Activated CD8-positive, alpha-beta memory T cell treated with anti-CD3 and anti-CD28 coated beads, Interleukin-2, amount 50 U/mL, for 4 hours (primary cell): ENCODE measurements around the gene BEND3.
"Not testable (repeated sequence)": the region's sequence is repeated elsewhere in the genome, so short reads cannot be mapped to it uniquely, and the experiment has no call there.

Experiments used
- DNase-seq: peaks from one replicate; pipeline ENCODE4 v3.0.0-alpha.2; 2020

Gene BEND3

GRCh38 chr6:107120404-107120803 lies 5.1 kb upstream of the BEND3 start:
- no peak for DNase-seq

- DNase-seq: no peak
Measured at GRCh38 chr6:107118976-107119375, 3.7 kb upstream of the BEND3 start.

DNA sequence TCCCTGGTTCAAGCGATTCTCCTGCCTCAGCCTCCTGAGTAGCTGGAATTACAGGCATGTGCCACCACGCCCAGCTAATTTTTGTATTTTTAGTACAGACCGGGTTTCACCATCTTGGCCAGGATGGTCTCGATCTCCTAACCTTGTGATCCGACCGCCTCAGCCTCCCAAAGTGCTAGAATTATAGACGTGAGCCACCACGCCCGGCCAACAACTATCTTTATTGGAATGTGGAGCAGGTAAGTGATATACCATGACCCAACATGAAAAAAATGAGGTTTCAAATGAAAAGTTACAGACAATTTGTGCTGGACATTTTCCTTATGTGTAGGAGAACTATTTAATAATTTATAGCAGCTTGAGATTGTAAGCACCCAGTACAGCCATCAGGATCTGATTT lies 3.2 kb upstream of the BEND3 start:
- DNase-seq: not testable (repeated sequence)

- DNase-seq: no peak
Measured at GRCh38 chr6:107116931-107117330, 1.6 kb upstream of the BEND3 start.

- DNase-seq: no peak
Measured at GRCh38 chr6:107116328-107116892, 1.1 kb upstream of the BEND3 start.

DNA sequence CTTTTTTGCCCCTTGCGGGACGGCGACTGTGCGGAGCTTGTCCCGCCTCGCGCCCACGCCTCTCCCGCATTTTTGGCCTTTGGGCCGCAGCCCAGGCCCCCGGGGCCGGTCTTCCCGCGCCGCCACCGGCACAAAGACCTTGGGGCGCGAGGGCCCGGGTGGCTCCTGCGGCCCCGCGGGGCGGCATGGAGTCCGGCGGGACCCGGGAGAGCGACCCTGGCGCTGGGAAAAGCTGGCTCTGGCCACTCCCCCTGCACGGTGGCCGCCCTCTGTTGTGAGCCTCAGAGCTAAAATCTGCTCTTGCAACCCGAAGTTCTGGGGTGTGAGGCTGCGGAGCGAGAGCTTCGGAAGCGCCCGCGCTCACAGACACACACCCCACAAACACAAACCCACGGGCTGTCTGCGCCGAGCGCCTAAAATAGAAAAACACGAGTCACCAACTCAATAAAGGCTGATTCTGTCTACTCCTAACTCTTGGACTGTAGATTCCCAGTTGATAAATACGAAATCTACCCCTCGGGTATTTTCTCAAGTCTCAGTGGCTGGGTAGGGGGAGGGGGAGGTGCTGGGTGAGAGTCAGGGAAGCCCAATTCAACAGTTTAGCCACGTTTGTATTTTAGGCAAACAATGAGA lies 496 bp upstream of the BEND3 start:
- peak; percentile 40 for DNase-seq

DNA sequence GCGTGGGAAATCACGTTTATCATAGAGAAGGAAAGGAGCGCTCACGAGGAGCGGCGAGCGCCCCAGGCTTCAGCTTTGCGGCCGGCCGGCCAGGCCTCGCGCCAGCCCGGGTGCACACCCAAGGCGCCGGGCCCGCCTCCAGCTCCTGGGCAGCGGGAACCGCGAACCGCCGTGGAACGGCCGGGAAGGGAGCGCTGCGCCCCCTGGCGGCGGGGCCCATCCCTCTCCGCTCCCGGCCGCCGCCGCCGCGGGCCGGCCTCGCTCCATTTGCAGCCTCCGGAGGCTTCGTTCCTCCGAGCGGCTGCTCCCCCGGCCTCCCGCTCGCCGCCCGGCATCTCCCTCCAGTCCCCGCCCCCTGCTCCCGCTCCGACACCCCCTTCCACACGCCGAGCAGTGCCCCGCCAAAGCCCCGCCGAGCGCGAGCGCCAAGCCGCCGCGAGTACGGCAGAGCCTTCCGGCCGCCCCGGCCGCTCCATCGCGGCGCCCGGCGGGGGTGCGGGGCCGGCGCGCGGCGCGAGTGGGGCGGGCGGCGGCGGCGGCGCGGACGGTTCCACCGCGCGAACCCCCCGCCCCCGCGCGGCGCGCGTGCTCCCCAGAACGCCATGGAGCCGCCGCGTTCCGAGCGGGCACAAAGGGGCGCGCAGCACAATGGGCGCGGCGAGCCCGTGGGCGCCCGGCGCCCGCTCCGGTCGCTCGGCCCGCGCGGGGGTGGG lies 946 bp downstream of the BEND3 start:
- DNase-seq: peak; percentile 74

- DNase-seq: no peak
Measured at GRCh38 chr6:107110200-107110599, 5.1 kb downstream of the BEND3 start.

- DNase-seq: no peak
Measured at GRCh38 chr6:107108201-107108890, 7.0 kb downstream of the BEND3 start.

GRCh38 chr6:107107791-107108190 lies 7.5 kb downstream of the BEND3 start:
- DNase-seq: no peak

DNA sequence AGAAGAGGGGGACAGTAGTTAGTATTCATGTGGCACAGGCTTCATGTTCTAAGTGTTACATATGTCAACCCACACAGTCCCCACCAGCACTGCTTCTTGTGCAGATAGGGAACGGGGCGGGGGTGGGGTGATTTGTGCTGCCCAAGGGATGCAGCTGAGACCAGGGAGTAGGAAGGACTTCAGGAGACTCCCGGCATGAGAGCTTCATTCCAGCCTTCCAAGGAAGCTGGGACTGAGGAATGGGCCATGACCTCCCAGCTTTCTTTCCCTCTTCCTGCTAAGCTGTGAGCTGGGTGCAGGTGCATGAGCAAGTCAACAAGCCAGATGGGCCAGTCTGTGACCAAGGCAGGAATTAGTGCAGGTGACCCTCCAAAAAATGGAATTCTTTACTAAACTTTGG lies 9.2 kb downstream of the BEND3 start:
- no peak for DNase-seq

GRCh38 chr6:107105511-107106116 lies 9.7 kb downstream of the BEND3 start:
- no peak for DNase-seq

DNA sequence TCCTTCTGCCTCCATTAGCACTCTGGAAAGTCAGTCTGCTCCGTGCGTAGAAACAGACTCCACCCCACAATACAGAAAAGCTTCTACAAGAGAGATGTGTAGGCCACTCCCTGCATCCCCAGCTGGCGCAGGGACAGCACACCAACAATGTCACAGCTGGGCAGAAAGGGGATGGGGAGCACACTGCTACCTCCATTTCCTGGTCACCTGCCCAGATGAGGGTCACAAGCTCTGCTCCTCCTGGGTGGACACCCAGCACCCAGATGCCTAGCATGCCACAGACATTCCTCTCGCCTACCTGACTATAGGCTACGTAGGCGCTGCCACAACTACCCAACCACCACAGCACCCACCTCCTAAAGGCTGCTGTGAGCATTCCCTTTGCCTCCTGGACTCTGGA lies 12.2 kb downstream of the BEND3 start:
- no peak for DNase-seq

- DNase-seq: no peak
Measured at GRCh38 chr6:107102414-107102805, 12.9 kb downstream of the BEND3 start.

- DNase-seq: no peak
Measured at GRCh38 chr6:107101686-107102413, 13.5 kb downstream of the BEND3 start.

DNA sequence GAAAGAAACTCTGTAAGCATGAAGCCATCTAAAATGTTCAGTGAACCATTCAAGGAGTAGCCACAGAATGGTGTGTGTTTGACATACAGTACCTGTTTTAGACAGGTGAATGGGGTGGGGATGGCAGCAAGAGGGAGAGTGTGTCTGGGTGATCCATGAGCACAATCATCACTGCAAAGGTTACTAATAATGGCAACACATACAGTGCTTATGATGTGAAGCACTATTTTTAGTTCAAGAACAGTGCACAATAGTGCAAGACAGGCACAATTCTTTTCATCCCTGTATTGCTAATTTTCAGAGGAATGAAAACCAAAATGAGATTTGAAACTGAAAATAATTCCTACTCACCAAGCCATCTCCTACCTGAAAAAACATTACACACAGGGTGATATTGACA lies 14.1 kb downstream of the BEND3 start:
- no peak for DNase-seq

- no peak for DNase-seq
Measured at GRCh38 chr6:107098436-107099307, 16.6 kb downstream of the BEND3 start.

DNA sequence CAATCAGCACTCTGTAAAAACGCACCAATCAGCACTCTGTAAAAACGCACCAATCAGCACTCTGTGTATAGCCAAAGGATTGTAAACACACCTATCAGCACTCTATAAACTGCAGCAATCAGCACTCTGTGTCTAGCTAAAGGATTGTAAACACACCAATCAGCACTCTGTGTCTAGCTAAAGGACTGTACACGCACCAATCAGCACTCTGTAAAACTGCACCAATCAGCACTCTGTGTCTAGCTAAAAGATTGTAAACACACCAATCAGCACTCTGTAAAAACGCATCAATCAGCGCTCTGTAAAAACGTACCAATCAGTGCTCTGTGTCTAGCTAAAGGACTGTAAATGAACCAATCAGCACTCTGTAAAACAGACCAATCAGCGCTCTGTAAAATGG lies 30.9 kb downstream of the BEND3 start:
- DNase-seq: not testable (repeated sequence)

GRCh38 chr6:107083921-107084320 lies 31.4 kb downstream of the BEND3 start:
- DNase-seq: no peak

GRCh38 chr6:107083047-107083768 lies 32.1 kb downstream of the BEND3 start:
- DNase-seq: no peak

GRCh38 chr6:107082045-107082444 lies 33.3 kb downstream of the BEND3 start:
- no peak for DNase-seq
